HCT116 (cell line): ENCODE data around the gene ADCY6. TPM values are rescaled to one million over a fixed set of nuclear protein-coding genes. Genes with fewer than 3 reads are reported as not detected.

Experiments
- ATAC-seq: fragments of 200-7000 bp; cut with Tn5 transposase; 2 replicates; pipeline ENCODE4 v1.9.1; 2020; ENCODE audit warnings: mild to moderate bottlenecking, moderate library complexity
- BruUV-seq: library from RNA; stranded (reverse); fragments of 400-500 nt; replicated peaks from 2 replicates; lab custom pipeline; 2021; lab: Mats Ljungman, UMichigan
- CTCF ChIA-PET: fragments of 300-600 bp; sonication (Branson Sonifier 250); formaldehyde crosslinking; loops from one replicate; lab custom pipeline; 2021; ENCODE audit warnings: antibody characterized with exemption; lab: Charles Lee
- POLR2A ChIA-PET: fragments of 300-600, 350-600 bp; sonication (Branson Sonifier 250); formaldehyde crosslinking; loops from one replicate; lab custom pipeline; 2021; ENCODE audit warnings: antibody characterized with exemption; lab: Charles Lee
- RAD21 ChIA-PET, 2 experiments: fragments of 300-600 bp; sonication (Branson Sonifier 250); formaldehyde crosslinking; loops; one replicate each; lab custom pipeline; 2023; ENCODE audit warnings: low total read pairs in 2 of 2; ENCODE audit not compliant: uncharacterized antibody in 2 of 2, unreplicated experiment in 2 of 2, low non-redundant PET in 1 of 2; lab: Charles Lee
- DNase-seq: peaks from one replicate; pipeline ENCODE4 v3.0.0-alpha.2; 2010; ENCODE audit warnings: low read depth, low spot score
- H2AFZ ChIP-seq: fragments of 200-600 bp; shearing (Covaris generic), sonication (generic); 2 replicates; pipeline ENCODE4 v1.6.1; 2017; ENCODE audit warnings: low read depth, mixed run types, mixed read lengths, antibody characterized with exemption, low read length; ENCODE audit not compliant: poor library complexity, severe bottlenecking
- H3K27ac ChIP-seq: 2 replicates; pipeline ENCODE4 v1.5.1; 2012; ENCODE audit warnings: low read depth, low read length
- H3K27me3 ChIP-seq: fragments of 200-600 bp; sonication (generic); 2 replicates; pipeline ENCODE4 v1.6.1; 2016; ENCODE audit warnings: mixed run types, low read length, mixed read lengths; ENCODE audit not compliant: insufficient read depth
- H3K36me3 ChIP-seq, 2 experiments: fragments of 200-500 bp in 1 of 2; fragments of 200-600 bp in 1 of 2; sonication (Bioruptor generic) in 1 of 2; sonication (generic) in 1 of 2; 2 replicates each; pipeline versions ENCODE4 v1.5.1 to v1.6.1; 2014 to 2016; ENCODE audit warnings: low read length in 2 of 2, inconsistent platforms in 1 of 2, mixed read lengths in 1 of 2, mixed run types in 1 of 2; ENCODE audit not compliant: insufficient read depth in 2 of 2, control insufficient read depth in 1 of 2
- H3K4me1 ChIP-seq, 2 experiments: fragments of 200-600 bp in 1 of 2; sonication (generic) in 1 of 2; 2 replicates each; pipeline versions ENCODE4 v1.5.1 to v1.6.1; 2012 to 2017; ENCODE audit warnings: low read length in 2 of 2, inconsistent platforms in 1 of 2, mild to moderate bottlenecking in 1 of 2, mixed read lengths in 1 of 2, mixed run types in 1 of 2, moderate library complexity in 1 of 2; ENCODE audit not compliant: insufficient read depth in 2 of 2, control insufficient read depth in 1 of 2
- H3K4me2 ChIP-seq: fragments of 200-600 bp; sonication (generic); 2 replicates; pipeline ENCODE4 v1.6.1; 2017; ENCODE audit warnings: mixed run types, low read length, mixed read lengths
- H3K4me3 ChIP-seq, 2 experiments: fragments of 200-600 bp in 1 of 2; sonication (generic) in 1 of 2; replicated peaks in 1 of 2; 2 replicates each; pipeline ENCODE4 v1.5.1; 2011 to 2016; ENCODE audit warnings: low read length in 2 of 2, control low read depth in 1 of 2, low read depth in 1 of 2, mild to moderate bottlenecking in 1 of 2, mixed read lengths in 1 of 2, mixed run types in 1 of 2
- H3K79me2 ChIP-seq: fragments of 200-600 bp; sonication (generic); 2 replicates; pipeline ENCODE4 v1.6.1; 2017; ENCODE audit warnings: mild to moderate bottlenecking, mixed run types, low read length, moderate library complexity, mixed read lengths; ENCODE audit not compliant: insufficient read depth
- H3K9ac ChIP-seq: fragments of 200-600 bp; sonication (generic); 2 replicates; pipeline ENCODE4 v1.6.1; 2016; ENCODE audit warnings: low read length, mixed read lengths
- H3K9me2 ChIP-seq: fragments of 200-600 bp; sonication (generic), shearing (Covaris generic); 2 replicates; pipeline ENCODE4 v1.6.1; 2017; ENCODE audit warnings: mixed run types, mild to moderate bottlenecking, moderate library complexity; ENCODE audit not compliant: insufficient read depth
- H3K9me3 ChIP-seq, 2 experiments: fragments of 200-500 bp in 1 of 2; fragments of 200-600 bp in 1 of 2; sonication (Bioruptor generic) in 1 of 2; sonication (generic) in 1 of 2; 2 replicates each; pipeline ENCODE4 v1.6.1; 2014 to 2017; ENCODE audit warnings: low read length in 2 of 2, mixed read lengths in 2 of 2, inconsistent platforms in 1 of 2, low read depth in 1 of 2, mild to moderate bottlenecking in 1 of 2, mixed run types in 1 of 2, moderate library complexity in 1 of 2; ENCODE audit not compliant: control insufficient read depth in 1 of 2, insufficient read depth in 1 of 2
- H4K20me1 ChIP-seq: fragments of 200-600 bp; sonication (generic), shearing (Covaris generic); 2 replicates; pipeline ENCODE4 v1.6.1; 2017; ENCODE audit warnings: mixed run types, mild to moderate bottlenecking, moderate library complexity; ENCODE audit not compliant: insufficient read depth
- CBX3 ChIP-seq: IDR thresholded peaks from 2 replicates; pipeline ENCODE4 v1.6.1; 2012; ENCODE audit warnings: low read depth
- CEBPB ChIP-seq: IDR thresholded peaks from 2 replicates; pipeline ENCODE4 v1.6.1; 2012; ENCODE audit warnings: low read depth
- ELF1 ChIP-seq: IDR thresholded peaks from 2 replicates; pipeline ENCODE4 v1.6.1; 2012; ENCODE audit warnings: low read depth, borderline replicate concordance
- EZH2 ChIP-seq: fragments of 200-600 bp; sonication (generic); IDR thresholded peaks from 2 replicates; pipeline ENCODE4 v1.6.1; 2017; ENCODE audit warnings: antibody characterized with exemption, mixed run types
- EZH2phosphoT487 ChIP-seq: fragments of 200-600 bp; IDR thresholded peaks from 2 replicates; pipeline ENCODE4 v1.6.1; 2018; ENCODE audit warnings: antibody characterized with exemption, borderline replicate concordance
- POLR2AphosphoS5 ChIP-seq: IDR thresholded peaks from 2 replicates; pipeline ENCODE4 v1.6.1; 2011; ENCODE audit warnings: mild to moderate bottlenecking, low read depth, low read length, moderate library complexity
- RAD21 ChIP-seq: IDR thresholded peaks from 2 replicates; pipeline ENCODE4 v1.6.1; 2012; ENCODE audit warnings: low read depth, mild to moderate bottlenecking
- SIN3A ChIP-seq: IDR thresholded peaks from 2 replicates; pipeline ENCODE4 v1.6.1; 2012; ENCODE audit warnings: low read depth
- SP1 ChIP-seq: IDR thresholded peaks from 2 replicates; pipeline ENCODE4 v1.6.1; 2012; ENCODE audit warnings: low read depth
- SRF ChIP-seq: IDR thresholded peaks from 2 replicates; pipeline ENCODE4 v1.6.1; 2012; ENCODE audit warnings: low read depth
- TCF7L2 ChIP-seq: IDR thresholded peaks from 2 replicates; pipeline ENCODE4 v1.7.0; 2011; ENCODE audit warnings: borderline replicate concordance, inconsistent platforms; ENCODE audit not compliant: insufficient read depth, insufficient read length; ENCODE audit errors: extremely low read depth
- YY1 ChIP-seq: IDR thresholded peaks from 2 replicates; pipeline ENCODE4 v1.6.1; 2011; ENCODE audit warnings: low read length, low read depth, moderate library complexity, mild to moderate bottlenecking; ENCODE audit not compliant: insufficient replicate concordance; ENCODE audit errors: extremely low read depth
- ZBTB33 ChIP-seq: IDR thresholded peaks from 2 replicates; pipeline ENCODE4 v1.6.1; 2011; ENCODE audit warnings: mild to moderate bottlenecking, low read length, moderate library complexity; ENCODE audit not compliant: insufficient replicate concordance; ENCODE audit errors: extremely low read depth
- ZFX ChIP-seq: fragments of 450-650 bp; IDR thresholded peaks from 2 replicates; pipeline ENCODE4 v1.6.1; 2017
- ZNF274 ChIP-seq: fragments of 200-500 bp; sonication (Bioruptor generic); IDR thresholded peaks from 2 replicates; pipeline ENCODE4 v1.6.1; 2014; ENCODE audit warnings: mild to moderate bottlenecking, low read depth, low read length, inconsistent platforms
- intact Hi-C: fragments of 100-400 bp; cut with micrococcal nuclease; formaldehyde crosslinking; loops from 2 replicates; pipeline ENCODE4 v1.10.0; 2022
- total RNA-seq: library from RNA; stranded (reverse); gene quantifications from one replicate; pipeline ENCODE4 v1.2.1, GENCODE V29; 2021; ENCODE audit not compliant: unreplicated experiment
- TF ChIP-seq, protein P1 (sequence below), 3 experiments: fragments of 200-600 bp in 1 of 3; sonication (generic) in 1 of 3; IDR thresholded peaks in 2 of 3; conservative IDR thresholded peaks in 1 of 3; 2 replicates each; pipeline ENCODE4 v1.5.1; 2012 to 2017; ENCODE audit warnings: low read depth in 2 of 3, low read length in 2 of 3, antibody characterized with exemption in 1 of 3, borderline replicate concordance in 1 of 3, control low read depth in 1 of 3, mild to moderate bottlenecking in 1 of 3, mixed read lengths in 1 of 3, mixed run types in 1 of 3, moderate library complexity in 1 of 3; ENCODE audit not compliant: insufficient read depth in 1 of 3
- TF ChIP-seq, protein P2 (sequence below): IDR thresholded peaks from 2 replicates; pipeline ENCODE4 v1.6.1; 2012; ENCODE audit warnings: low read depth

Gene ADCY6
- total RNA-seq, 1 experiment from 2014 or later, result 24.9 TPM

DNA sequence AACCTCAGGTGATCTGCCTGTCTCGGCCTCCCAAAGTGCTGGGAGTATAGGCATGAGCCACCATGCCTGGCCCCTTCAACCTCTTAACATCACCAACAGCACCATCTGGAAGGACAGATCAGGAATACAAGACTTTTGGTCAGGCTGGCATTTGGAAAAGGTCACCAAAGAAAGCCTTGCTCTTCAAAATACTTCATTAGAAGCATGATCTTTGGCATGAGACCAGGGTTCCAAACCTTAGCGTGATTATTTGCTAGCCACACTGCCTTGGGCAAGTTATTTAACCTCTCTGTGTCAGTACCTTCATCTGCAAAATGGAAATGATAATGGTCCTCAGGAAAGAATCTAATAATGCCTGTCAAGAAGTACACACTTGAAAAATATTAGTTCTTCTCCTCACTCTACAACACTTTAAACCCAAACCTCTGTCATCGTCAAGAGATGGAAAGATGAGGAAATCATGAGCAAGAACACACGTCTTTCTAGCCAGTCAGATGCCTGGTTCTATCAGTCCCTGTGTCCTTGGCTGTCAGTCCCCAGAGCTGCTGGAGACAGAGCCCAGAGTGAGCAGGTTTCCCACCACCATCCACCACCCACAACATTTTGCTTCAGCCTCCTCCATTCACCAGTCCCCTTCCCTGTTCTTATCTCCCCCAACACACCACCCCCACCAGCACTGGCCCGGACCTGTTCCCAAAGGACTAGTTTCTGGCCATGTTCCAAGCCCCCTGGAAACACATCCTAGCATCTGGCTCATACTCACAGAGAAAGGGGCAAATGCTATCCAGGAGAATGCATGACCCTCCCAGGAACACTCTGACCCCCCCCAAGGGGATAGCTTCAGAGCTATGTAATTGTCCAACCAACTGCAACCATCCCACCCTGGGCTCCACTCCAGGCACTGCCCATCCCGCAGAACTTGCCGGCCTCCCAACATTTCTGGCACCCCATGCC, 2.0 kb downstream of the ADCY6 start:
- Histone ChIP-seq H3K9me2 (no peaks in the 10 kb centered on the region), H3K4me1 (peaks cover 14 to 27% of the 10 kb centered on the region in 2 experiments), H2AFZ (no peak overlapping the region), H3K79me2 (peaks cover 23% of the 10 kb centered on the region), H3K4me2 (peak overlapping the region; percentile 95), H3K4me3 (peak overlapping the region; percentile 80 to 90; a peak in 3 of 4 replicates), H3K36me3 (no peaks in the 10 kb centered on the region), H4K20me1 (no peaks in the 10 kb centered on the region), H3K27me3 (no peaks in the 10 kb centered on the region), H3K9ac (peak overlapping the region; percentile 81; the same call in 1 of the 2 replicates), H3K9me3 (no peaks in the 10 kb centered on the region), H3K27ac (no peak overlapping the region)
- BruUV-seq, result no TSS peak
- TF ChIP-seq EZH2 (no peak), SRF (no peak), SIN3A (no peak), RAD21 (no peak), CBX3 (no peak), SP1 (no peak), CEBPB (no peak), ZNF274 (no peak), POLR2AphosphoS5 (no peak), ELF1 (no peak), ZFX (no peak), ZBTB33 (no peak), YY1 (no peak), EZH2phosphoT487 (no peak), TCF7L2 (no peak)
- TF ChIP-seq, protein P1, sequence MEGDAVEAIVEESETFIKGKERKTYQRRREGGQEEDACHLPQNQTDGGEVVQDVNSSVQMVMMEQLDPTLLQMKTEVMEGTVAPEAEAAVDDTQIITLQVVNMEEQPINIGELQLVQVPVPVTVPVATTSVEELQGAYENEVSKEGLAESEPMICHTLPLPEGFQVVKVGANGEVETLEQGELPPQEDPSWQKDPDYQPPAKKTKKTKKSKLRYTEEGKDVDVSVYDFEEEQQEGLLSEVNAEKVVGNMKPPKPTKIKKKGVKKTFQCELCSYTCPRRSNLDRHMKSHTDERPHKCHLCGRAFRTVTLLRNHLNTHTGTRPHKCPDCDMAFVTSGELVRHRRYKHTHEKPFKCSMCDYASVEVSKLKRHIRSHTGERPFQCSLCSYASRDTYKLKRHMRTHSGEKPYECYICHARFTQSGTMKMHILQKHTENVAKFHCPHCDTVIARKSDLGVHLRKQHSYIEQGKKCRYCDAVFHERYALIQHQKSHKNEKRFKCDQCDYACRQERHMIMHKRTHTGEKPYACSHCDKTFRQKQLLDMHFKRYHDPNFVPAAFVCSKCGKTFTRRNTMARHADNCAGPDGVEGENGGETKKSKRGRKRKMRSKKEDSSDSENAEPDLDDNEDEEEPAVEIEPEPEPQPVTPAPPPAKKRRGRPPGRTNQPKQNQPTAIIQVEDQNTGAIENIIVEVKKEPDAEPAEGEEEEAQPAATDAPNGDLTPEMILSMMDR (IDR thresholded peaks at IDR 0.05 in 2 of 3, conservative IDR thresholded peaks at IDR 0.05 in 1 of 3; ENCODE audit: borderline replicate concordance in 1 of 3, insufficient read depth in 1 of 3, low read depth in 2 of 3, low read length in 2 of 3), result no peak
- TF ChIP-seq, protein P2, sequence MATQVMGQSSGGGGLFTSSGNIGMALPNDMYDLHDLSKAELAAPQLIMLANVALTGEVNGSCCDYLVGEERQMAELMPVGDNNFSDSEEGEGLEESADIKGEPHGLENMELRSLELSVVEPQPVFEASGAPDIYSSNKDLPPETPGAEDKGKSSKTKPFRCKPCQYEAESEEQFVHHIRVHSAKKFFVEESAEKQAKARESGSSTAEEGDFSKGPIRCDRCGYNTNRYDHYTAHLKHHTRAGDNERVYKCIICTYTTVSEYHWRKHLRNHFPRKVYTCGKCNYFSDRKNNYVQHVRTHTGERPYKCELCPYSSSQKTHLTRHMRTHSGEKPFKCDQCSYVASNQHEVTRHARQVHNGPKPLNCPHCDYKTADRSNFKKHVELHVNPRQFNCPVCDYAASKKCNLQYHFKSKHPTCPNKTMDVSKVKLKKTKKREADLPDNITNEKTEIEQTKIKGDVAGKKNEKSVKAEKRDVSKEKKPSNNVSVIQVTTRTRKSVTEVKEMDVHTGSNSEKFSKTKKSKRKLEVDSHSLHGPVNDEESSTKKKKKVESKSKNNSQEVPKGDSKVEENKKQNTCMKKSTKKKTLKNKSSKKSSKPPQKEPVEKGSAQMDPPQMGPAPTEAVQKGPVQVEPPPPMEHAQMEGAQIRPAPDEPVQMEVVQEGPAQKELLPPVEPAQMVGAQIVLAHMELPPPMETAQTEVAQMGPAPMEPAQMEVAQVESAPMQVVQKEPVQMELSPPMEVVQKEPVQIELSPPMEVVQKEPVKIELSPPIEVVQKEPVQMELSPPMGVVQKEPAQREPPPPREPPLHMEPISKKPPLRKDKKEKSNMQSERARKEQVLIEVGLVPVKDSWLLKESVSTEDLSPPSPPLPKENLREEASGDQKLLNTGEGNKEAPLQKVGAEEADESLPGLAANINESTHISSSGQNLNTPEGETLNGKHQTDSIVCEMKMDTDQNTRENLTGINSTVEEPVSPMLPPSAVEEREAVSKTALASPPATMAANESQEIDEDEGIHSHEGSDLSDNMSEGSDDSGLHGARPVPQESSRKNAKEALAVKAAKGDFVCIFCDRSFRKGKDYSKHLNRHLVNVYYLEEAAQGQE, result no peak
- POLR2A ChIA-PET, result no interaction called here
- intact Hi-C loops, result no loop called here
- CTCF ChIA-PET, result no interaction called here
- ATAC-seq, result no peak
- RAD21 ChIA-PET, result no interaction called here
- DNase-seq, result no peak
